Activated CD4-positive, alpha-beta T cell treated with anti-CD3 and anti-CD28 coated beads, Interleukin-2, amount 50 U/mL, for 4 hours (primary cell): ENCODE measurements around the gene MAEA.

Experiments
- DNase-seq, 2 experiments: peaks; one replicate each; pipeline ENCODE4 v3.0.0-alpha.2; 2020

The MAEA gene

GRCh38 chr4:1289207-1290164, at the start of gene MAEA:
Gene MAEA (plus strand): TSS chr4:1289891. CDS start chr4:1289914, 23 bp downstream.
- DNase-seq: peak; percentile 95

- no peak for DNase-seq
Observed at GRCh38 chr4:1239950-1240307, 49.8 kb upstream of the MAEA start.

GRCh38 chr4:1240721-1241465, 48.8 kb upstream of the MAEA start:
- no peak for DNase-seq

- no peak for DNase-seq
Observed at GRCh38 chr4:1241466-1241935, 48.2 kb upstream of the MAEA start.

- no peak for DNase-seq
Observed at GRCh38 chr4:1241936-1242505, 47.7 kb upstream of the MAEA start.

GRCh38 chr4:1242506-1243450, 46.9 kb upstream of the MAEA start:
- DNase-seq: no peak

GRCh38 chr4:1243451-1244080, 46.1 kb upstream of the MAEA start:
- DNase-seq: no peak

GRCh38 chr4:1244081-1244977, 45.4 kb upstream of the MAEA start:
- DNase-seq: no peak

GRCh38 chr4:1244978-1245471, 44.7 kb upstream of the MAEA start:
- no peak for DNase-seq

GRCh38 chr4:1245481-1246051, 44.1 kb upstream of the MAEA start:
- no peak for DNase-seq

GRCh38 chr4:1246111-1246881, 43.4 kb upstream of the MAEA start:
- DNase-seq: no peak

- no peak for DNase-seq
Observed at GRCh38 chr4:1246901-1247863, 42.5 kb upstream of the MAEA start.

- no peak for DNase-seq
Observed at GRCh38 chr4:1247864-1248244, 41.8 kb upstream of the MAEA start.

- DNase-seq: peak; percentile 64 to 75
Observed at GRCh38 chr4:1248245-1249147, 41.2 kb upstream of the MAEA start, which contains the start of gene CTBP1. Gene CTBP1 (minus strand): TSS chr4:1249130. CDS start chr4:1241331, 7,799 bp downstream.

GRCh38 chr4:1249148-1249730, 40.5 kb upstream of the MAEA start:
- DNase-seq: peak; percentile 76 to 80

GRCh38 chr4:1249731-1250526, 39.8 kb upstream of the MAEA start:
- peak; percentile 40 for DNase-seq
